Measurements from ENCODE around the gene MACROD1.
A peak's percentile ranks its signal among the peaks of the same experiment; 100 is the strongest.

Gene MACROD1

GRCh38 chr11:64045700-64046099 is 120.2 kb downstream of the MACROD1 start:
- no peaks in the 10 kb centered on the region for H3K9me3 ChIP-seq (ENCODE audit: control insufficient read depth, insufficient read depth, low read length)
- no peaks in the 10 kb centered on the region for H3K4me1 ChIP-seq (ENCODE audit: control insufficient read depth, insufficient read depth, low read length)
- H3K4me3 ChIP-seq (ENCODE audit: low read depth, low read length): no peak overlapping the region
- no peak overlapping the region for H3K27ac ChIP-seq (ENCODE audit: low read depth, low read length)
- no peaks in the 10 kb centered on the region for H3K36me3 ChIP-seq (ENCODE audit: control insufficient read depth, insufficient read depth, low read length)
- H3K9ac ChIP-seq (ENCODE audit: low read depth, low read length): no peak overlapping the region
- H3K27me3 ChIP-seq (ENCODE audit: control insufficient read depth, insufficient read depth, low read length): peaks cover 72% of the 10 kb centered on the region

GRCh38 chr11:64044730-64045393 is 121.1 kb downstream of the MACROD1 start:
- Histone ChIP-seq H3K4me1 (ENCODE audit: control insufficient read depth, insufficient read depth, low read length) (no peaks in the 10 kb centered on the region), H3K9me3 (ENCODE audit: control insufficient read depth, insufficient read depth, low read length) (no peaks in the 10 kb centered on the region), H3K36me3 (ENCODE audit: control insufficient read depth, insufficient read depth, low read length) (no peaks in the 10 kb centered on the region), H3K27me3 (ENCODE audit: control insufficient read depth, insufficient read depth, low read length) (peaks cover 73% of the 10 kb centered on the region), H3K4me3 (ENCODE audit: low read depth, low read length) (no peak overlapping the region), H3K27ac (ENCODE audit: low read depth, low read length) (no peak overlapping the region), H3K9ac (ENCODE audit: low read depth, low read length) (no peak overlapping the region)

- Histone ChIP-seq H3K27ac (ENCODE audit: low read depth, low read length) (no peak overlapping the region), H3K9ac (ENCODE audit: low read depth, low read length) (no peak overlapping the region), H3K9me3 (ENCODE audit: control insufficient read depth, insufficient read depth, low read length) (no peaks in the 10 kb centered on the region), H3K4me3 (ENCODE audit: low read depth, low read length) (no peak overlapping the region), H3K27me3 (ENCODE audit: control insufficient read depth, insufficient read depth, low read length) (peaks cover 76% of the 10 kb centered on the region), H3K36me3 (ENCODE audit: control insufficient read depth, insufficient read depth, low read length) (no peaks in the 10 kb centered on the region), H3K4me1 (ENCODE audit: control insufficient read depth, insufficient read depth, low read length) (no peaks in the 10 kb centered on the region)
Observed at GRCh38 chr11:64043545-64043944, 122.4 kb downstream of the MACROD1 start.

- Histone ChIP-seq H3K36me3 (ENCODE audit: control insufficient read depth, insufficient read depth, low read length) (no peaks in the 10 kb centered on the region), H3K27me3 (ENCODE audit: control insufficient read depth, insufficient read depth, low read length) (peaks cover 87% of the 10 kb centered on the region), H3K27ac (ENCODE audit: low read depth, low read length) (no peak overlapping the region), H3K9me3 (ENCODE audit: control insufficient read depth, insufficient read depth, low read length) (no peaks in the 10 kb centered on the region), H3K4me1 (ENCODE audit: control insufficient read depth, insufficient read depth, low read length) (no peaks in the 10 kb centered on the region), H3K4me3 (ENCODE audit: low read depth, low read length) (no peak overlapping the region), H3K9ac (ENCODE audit: low read depth, low read length) (no peak overlapping the region)
Observed at GRCh38 chr11:64042301-64042700, 123.6 kb downstream of the MACROD1 start.

- 0 out of 2 replicates have a peak, but pooled peaks cover 4% of the 10 kb centered on the region for H3K4me1 ChIP-seq (ENCODE audit: control insufficient read depth, insufficient read depth, low read length)
- no peaks in the 10 kb centered on the region for H3K36me3 ChIP-seq (ENCODE audit: control insufficient read depth, insufficient read depth, low read length)
- H3K27ac ChIP-seq (ENCODE audit: low read depth, low read length): no peak overlapping the region
- peaks cover 88% of the 10 kb centered on the region for H3K27me3 ChIP-seq (ENCODE audit: control insufficient read depth, insufficient read depth, low read length)
- no peaks in the 10 kb centered on the region for H3K9me3 ChIP-seq (ENCODE audit: control insufficient read depth, insufficient read depth, low read length)
- no peak overlapping the region for H3K9ac ChIP-seq (ENCODE audit: low read depth, low read length)
- no peak overlapping the region for H3K4me3 ChIP-seq (ENCODE audit: low read depth, low read length)
Observed at GRCh38 chr11:64041846-64042245, 124.1 kb downstream of the MACROD1 start.

- no peak overlapping the region for H3K4me3 ChIP-seq (ENCODE audit: low read depth, low read length)
- H3K27ac ChIP-seq (ENCODE audit: low read depth, low read length): no peak overlapping the region
- peaks cover 88% of the 10 kb centered on the region for H3K27me3 ChIP-seq (ENCODE audit: control insufficient read depth, insufficient read depth, low read length)
Observed at GRCh38 chr11:64040684-64041322, 125.1 kb downstream of the MACROD1 start.

GRCh38 chr11:64039012-64039665 is 126.8 kb downstream of the MACROD1 start:
- no peaks in the 10 kb centered on the region for H3K36me3 ChIP-seq (ENCODE audit: control insufficient read depth, insufficient read depth, low read length)
- H3K9me3 ChIP-seq (ENCODE audit: control insufficient read depth, insufficient read depth, low read length): no peaks in the 10 kb centered on the region
- no peak overlapping the region for H3K9ac ChIP-seq (ENCODE audit: low read depth, low read length)
- no peak overlapping the region for H3K27ac ChIP-seq (ENCODE audit: low read depth, low read length)
- no peak overlapping the region for H3K4me3 ChIP-seq (ENCODE audit: low read depth, low read length)
- H3K27me3 ChIP-seq (ENCODE audit: control insufficient read depth, insufficient read depth, low read length): peaks cover 90% of the 10 kb centered on the region
- 0 out of 2 replicates have a peak, but pooled peaks cover 11% of the 10 kb centered on the region for H3K4me1 ChIP-seq (ENCODE audit: control insufficient read depth, insufficient read depth, low read length)

More at GRCh38 chr11:64040684-64041322, 125.1 kb downstream of the MACROD1 start:
- Histone ChIP-seq H3K36me3 (ENCODE audit: control insufficient read depth, insufficient read depth, low read length) (no peaks in the 10 kb centered on the region), H3K9ac (ENCODE audit: low read depth, low read length) (no peak overlapping the region), H3K9me3 (ENCODE audit: control insufficient read depth, insufficient read depth, low read length) (no peaks in the 10 kb centered on the region), H3K4me1 (ENCODE audit: control insufficient read depth, insufficient read depth, low read length) (0 out of 2 replicates have a peak, but pooled peaks cover 8% of the 10 kb centered on the region)

- Histone ChIP-seq H3K4me1 (ENCODE audit: control insufficient read depth, insufficient read depth, low read length) (0 out of 2 replicates have a peak, but pooled peaks cover 11% of the 10 kb centered on the region), H3K4me3 (ENCODE audit: low read depth, low read length) (no peak overlapping the region), H3K27me3 (ENCODE audit: control insufficient read depth, insufficient read depth, low read length) (peaks cover 90% of the 10 kb centered on the region), H3K27ac (ENCODE audit: low read depth, low read length) (no peak overlapping the region), H3K36me3 (ENCODE audit: control insufficient read depth, insufficient read depth, low read length) (no peaks in the 10 kb centered on the region), H3K9me3 (ENCODE audit: control insufficient read depth, insufficient read depth, low read length) (no peaks in the 10 kb centered on the region), H3K9ac (ENCODE audit: low read depth, low read length) (no peak overlapping the region)
Observed at GRCh38 chr11:64038500-64038899, 127.4 kb downstream of the MACROD1 start.

- Histone ChIP-seq H3K4me1 (ENCODE audit: control insufficient read depth, insufficient read depth, low read length) (0 out of 2 replicates have a peak, but pooled peaks cover 11% of the 10 kb centered on the region), H3K9ac (ENCODE audit: low read depth, low read length) (no peak overlapping the region), H3K9me3 (ENCODE audit: control insufficient read depth, insufficient read depth, low read length) (no peaks in the 10 kb centered on the region), H3K27ac (ENCODE audit: low read depth, low read length) (no peak overlapping the region), H3K36me3 (ENCODE audit: control insufficient read depth, insufficient read depth, low read length) (no peaks in the 10 kb centered on the region), H3K27me3 (ENCODE audit: control insufficient read depth, insufficient read depth, low read length) (peaks cover 89% of the 10 kb centered on the region), H3K4me3 (ENCODE audit: low read depth, low read length) (peak overlapping the region; percentile 57)
Observed at GRCh38 chr11:64037027-64037634, 128.8 kb downstream of the MACROD1 start.

- no peak overlapping the region for H3K9ac ChIP-seq (ENCODE audit: low read depth, low read length)
- 0 out of 2 replicates have a peak, but pooled peaks cover 11% of the 10 kb centered on the region for H3K4me1 ChIP-seq (ENCODE audit: control insufficient read depth, insufficient read depth, low read length)
- H3K36me3 ChIP-seq (ENCODE audit: control insufficient read depth, insufficient read depth, low read length): no peaks in the 10 kb centered on the region
- H3K27ac ChIP-seq (ENCODE audit: low read depth, low read length): no peak overlapping the region
- peaks cover 90% of the 10 kb centered on the region for H3K27me3 ChIP-seq (ENCODE audit: control insufficient read depth, insufficient read depth, low read length)
- H3K9me3 ChIP-seq (ENCODE audit: control insufficient read depth, insufficient read depth, low read length): no peaks in the 10 kb centered on the region
- peak overlapping the region; percentile 57 for H3K4me3 ChIP-seq (ENCODE audit: low read depth, low read length)
Observed at GRCh38 chr11:64036087-64037026, 129.6 kb downstream of the MACROD1 start.
